GM12801 (cell line): ENCODE results near the gene TIGD3.

Source experiments
- CTCF ChIP-seq: IDR thresholded peaks from one replicate; pipeline ENCODE4 v1.5.1; 2011; ENCODE audit warnings: control low read depth; ENCODE audit not compliant: insufficient read length; ENCODE audit errors: extremely low read depth

Gene TIGD3, protein sequence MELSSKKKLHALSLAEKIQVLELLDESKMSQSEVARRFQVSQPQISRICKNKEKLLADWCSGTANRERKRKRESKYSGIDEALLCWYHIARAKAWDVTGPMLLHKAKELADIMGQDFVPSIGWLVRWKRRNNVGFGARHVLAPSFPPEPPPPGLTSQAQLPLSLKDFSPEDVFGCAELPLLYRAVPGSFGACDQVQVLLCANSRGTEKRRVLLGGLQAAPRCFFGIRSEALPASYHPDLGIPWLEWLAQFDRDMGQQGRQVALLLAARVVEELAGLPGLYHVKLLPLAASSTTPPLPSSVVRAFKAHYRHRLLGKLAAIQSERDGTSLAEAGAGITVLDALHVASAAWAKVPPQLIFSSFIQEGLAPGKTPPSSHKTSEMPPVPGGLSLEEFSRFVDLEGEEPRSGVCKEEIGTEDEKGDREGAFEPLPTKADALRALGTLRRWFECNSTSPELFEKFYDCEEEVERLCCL

DNA sequence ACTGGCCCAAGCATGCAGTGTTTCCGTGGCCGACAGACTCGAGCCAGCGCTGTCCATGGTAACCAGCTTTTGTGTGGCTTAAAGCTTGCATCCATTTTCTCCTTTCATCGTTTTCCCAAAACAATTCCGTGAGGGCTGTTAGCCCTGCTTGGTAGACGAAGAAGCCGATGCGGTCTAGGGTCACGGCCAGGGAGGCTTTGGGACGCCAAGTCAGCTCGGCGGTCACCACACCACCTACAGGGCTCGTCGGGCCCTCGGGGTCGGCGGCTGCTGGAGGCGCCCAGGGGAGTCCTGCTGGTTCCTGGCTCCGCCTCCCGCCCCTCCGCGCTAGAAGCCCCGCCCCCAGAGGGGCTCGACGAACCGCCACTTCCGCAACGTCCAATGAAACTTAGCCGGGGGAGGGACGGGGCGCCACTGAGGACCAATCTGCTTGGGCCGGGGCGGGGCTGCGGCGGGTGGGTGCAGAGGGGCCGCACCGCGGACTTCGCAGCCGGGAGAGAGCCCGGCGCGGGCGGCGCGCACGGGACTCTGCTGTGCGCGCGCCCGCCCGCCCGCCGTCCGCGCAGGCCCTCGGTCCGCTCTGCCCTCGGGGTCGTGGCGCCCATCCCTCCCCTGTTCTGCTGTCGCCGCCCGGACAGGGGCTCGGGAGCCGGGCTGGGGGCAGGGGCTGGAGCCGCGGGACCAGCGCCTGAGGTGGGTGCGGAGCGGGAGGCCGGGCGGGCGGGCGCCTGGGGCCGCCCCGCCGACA lies at the start of gene TIGD3:
TSS of gene TIGD3 (plus strand) at position 487 of the 748 bp plus-strand sequence. CDS start 1,058 bp downstream, outside the sequence.
- TF ChIP-seq CTCF = no peak

- TF ChIP-seq CTCF = no peak
Observed at GRCh38 chr11:65305501-65306268, 48.9 kb upstream of the TIGD3 start.

DNA sequence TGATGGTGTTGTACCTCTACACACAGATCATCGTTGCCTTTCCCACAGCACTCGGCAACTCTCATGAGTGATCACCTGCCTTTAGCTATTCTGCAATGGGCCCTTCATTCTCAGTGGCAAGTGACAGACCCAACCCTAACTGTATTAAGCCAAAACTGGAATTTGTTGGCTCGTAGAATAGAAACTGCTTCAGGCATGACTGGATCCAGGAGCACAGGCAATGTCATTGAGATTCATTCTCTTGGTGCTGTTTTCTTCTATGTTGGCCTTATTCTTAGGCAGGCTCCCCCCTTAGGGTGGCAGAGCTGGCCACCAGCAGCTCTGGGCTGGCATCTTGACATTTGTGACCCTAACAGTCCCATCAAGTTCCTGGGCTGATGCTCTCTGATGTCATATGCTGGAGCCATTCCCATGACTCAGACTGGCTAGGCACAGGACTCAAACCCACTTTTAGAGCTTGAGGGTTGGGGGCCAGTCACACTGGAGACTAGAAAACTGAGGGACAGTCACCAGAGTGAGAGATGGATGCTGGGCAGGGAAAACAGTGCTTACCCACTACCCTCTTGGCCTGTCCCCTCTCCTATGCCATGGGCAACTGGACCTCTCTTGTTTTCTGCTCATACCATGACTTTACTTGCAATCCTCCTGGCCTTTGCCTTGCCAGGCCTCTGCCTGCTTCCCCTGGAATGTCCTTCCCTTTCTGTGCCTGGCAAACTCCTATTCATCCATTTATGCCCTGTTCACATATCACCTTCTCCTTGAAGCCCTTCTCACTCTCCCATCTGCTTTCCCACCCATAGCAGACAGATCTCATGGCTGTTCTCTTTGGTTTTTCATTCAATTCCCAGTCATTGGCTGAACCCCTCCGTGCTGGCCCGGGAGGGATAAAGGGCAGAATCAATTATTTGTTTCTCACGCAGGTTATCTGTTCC lies 47.0 kb upstream of the TIGD3 start:
- no peak for TF ChIP-seq CTCF

DNA sequence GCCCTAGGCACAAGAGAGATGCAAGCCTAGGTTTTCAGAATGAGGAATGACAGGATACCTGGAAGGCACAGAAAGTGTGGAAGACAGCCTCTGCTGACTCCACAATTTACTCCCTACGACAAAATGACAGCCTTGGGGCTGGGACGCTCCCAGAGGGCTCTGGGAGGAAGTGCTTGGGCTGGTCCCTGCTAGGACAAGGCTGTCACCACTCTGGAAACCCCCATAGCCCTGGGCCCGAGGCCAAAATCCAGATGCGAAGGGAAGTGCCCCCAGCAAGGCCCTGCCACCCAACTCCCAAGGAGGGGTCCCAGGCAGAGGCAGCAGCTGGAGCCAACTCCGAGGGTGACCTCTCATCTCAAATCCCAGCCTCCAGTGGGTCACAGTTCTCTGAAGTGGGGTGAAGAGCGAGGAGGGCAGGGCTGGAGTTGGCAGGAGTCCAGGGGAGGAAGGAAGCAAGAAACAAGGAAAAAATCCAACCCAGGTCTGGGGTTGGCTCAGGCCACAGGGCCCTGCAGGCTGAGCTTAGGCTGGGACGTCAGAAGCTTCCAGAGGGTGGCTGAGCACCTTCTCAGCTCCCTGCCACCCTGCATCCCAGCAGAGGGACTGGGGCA lies 46.2 kb upstream of the TIGD3 start:
- TF ChIP-seq CTCF = no peak

GRCh38 chr11:65309006-65309405 lies 45.5 kb upstream of the TIGD3 start:
- no peak for TF ChIP-seq CTCF

DNA sequence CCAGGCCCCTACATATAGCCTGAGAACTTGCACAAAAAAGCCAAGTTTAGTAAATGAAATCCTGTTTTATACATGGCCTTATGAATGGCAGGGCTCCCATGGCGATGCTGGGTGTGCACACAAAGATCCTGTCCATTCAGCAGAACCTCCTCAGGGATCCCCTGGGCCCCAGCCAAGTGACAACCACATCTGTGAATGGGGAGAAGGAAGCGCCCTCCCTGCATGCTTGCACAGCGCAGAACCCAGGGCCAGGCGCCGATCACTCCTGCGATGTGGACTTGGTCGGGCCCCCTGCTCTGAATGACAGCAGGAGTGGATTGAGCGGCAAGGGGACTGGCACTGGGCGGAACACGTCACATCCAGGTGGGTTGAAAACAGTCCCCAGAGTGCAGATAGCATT lies 44.3 kb upstream of the TIGD3 start:
- no peak for TF ChIP-seq CTCF
